B cell (primary cell): Measurements from ENCODE around the gene GFOD2. TPM values are rescaled to one million over a fixed set of nuclear protein-coding genes. Genes with fewer than 3 reads are reported as not detected.

Experiments
- ATAC-seq: fragments of 200-7000 bp; cut with Tn5 transposase; one replicate; pipeline ENCODE4 v1.10.0; 2021; ENCODE audit warnings: low read depth, mild to moderate bottlenecking, moderate number of reproducible peaks, moderate library complexity
- CTCF ChIA-PET: fragments of 350-600 bp; sonication (Branson Sonifier 250); formaldehyde crosslinking; loops from one replicate; lab custom pipeline; 2021; ENCODE audit warnings: antibody characterized with exemption, inconsistent platforms; lab: Charles Lee
- POLR2A ChIA-PET: fragments of 350-600 bp; sonication (Branson Sonifier 250); formaldehyde crosslinking; loops from one replicate; lab custom pipeline; 2021; ENCODE audit warnings: antibody characterized with exemption; lab: Charles Lee
- DNase-seq: peaks from one replicate; pipeline ENCODE4 v3.0.0; 2013
- H2AFZ ChIP-seq: 2 replicates; pipeline ENCODE4 v1.6.1; 2012; ENCODE audit warnings: mild to moderate bottlenecking, low read depth, low read length; ENCODE audit not compliant: insufficient read depth, poor library complexity, severe bottlenecking
- H3K27ac ChIP-seq, 2 donors: 1 replicate in 1 of 2; 2 replicates in 1 of 2; pipeline ENCODE4 v1.5.1; 2012 to 2013; ENCODE audit warnings: low read length in 2 of 2, mild to moderate bottlenecking in 2 of 2, moderate library complexity in 1 of 2
- H3K27me3 ChIP-seq, 4 experiments: fragments of 200-600 bp in 1 of 4; sonication (generic) in 1 of 4; replicated peaks in 1 of 4; 1 replicate in 2 of 4; 2 replicates in 2 of 4; pipeline versions ENCODE4 v1.6.1 to v1.7.0; 2013 to 2016; ENCODE audit warnings: low read length in 3 of 4, mild to moderate bottlenecking in 2 of 4, mixed read lengths in 1 of 4, moderate library complexity in 1 of 4; ENCODE audit not compliant: insufficient read depth in 4 of 4, control insufficient read depth in 3 of 4; ENCODE audit errors: control extremely low read depth in 1 of 4
- H3K36me3 ChIP-seq, 2 experiments: replicated peaks in 1 of 2; 1 replicate in 1 of 2; 2 replicates in 1 of 2; pipeline versions ENCODE4 v1.6.1 to v1.7.1; 2013; ENCODE audit warnings: low read length in 1 of 2; ENCODE audit not compliant: insufficient read depth in 2 of 2, control insufficient read depth in 1 of 2; ENCODE audit errors: control extremely low read depth in 1 of 2, extremely low read depth in 1 of 2
- H3K4me1 ChIP-seq, 2 donors: fragments of 200-600 bp in 1 of 2; sonication (generic) in 1 of 2; 1 replicate in 1 of 2; 2 replicates in 1 of 2; pipeline versions ENCODE4 v1.5.1 to v1.6.1; 2013 to 2017; ENCODE audit warnings: low read length in 2 of 2; ENCODE audit not compliant: control insufficient read depth in 2 of 2, insufficient read depth in 2 of 2
- H3K4me2 ChIP-seq: replicated peaks from 2 replicates; pipeline ENCODE3; 2012; ENCODE audit warnings: mild to moderate bottlenecking, low read depth, low read length; ENCODE audit not compliant: poor library complexity, severe bottlenecking
- H3K4me3 ChIP-seq, 5 experiments: fragments of 200-600 bp in 1 of 5; sonication (generic) in 1 of 5; 1 replicate in 3 of 5; 2 replicates in 2 of 5; pipeline versions ENCODE4 v1.5.1 to v1.7.0; 2011 to 2016; ENCODE audit warnings: low read length in 4 of 5, mild to moderate bottlenecking in 4 of 5, low read depth in 2 of 5, control low read depth in 1 of 5, moderate library complexity in 1 of 5; ENCODE audit not compliant: insufficient read depth in 1 of 5; ENCODE audit errors: control extremely low read depth in 1 of 5, extremely low read depth in 1 of 5
- H3K79me2 ChIP-seq: fragments of 200-600 bp; sonication (generic); one replicate; pipeline ENCODE4 v1.6.0; 2016; ENCODE audit warnings: low read length; ENCODE audit not compliant: control insufficient read depth, insufficient read depth
- H3K9ac ChIP-seq: fragments of 200-600 bp; sonication (generic); 2 replicates; pipeline ENCODE4 v1.6.1; 2017; ENCODE audit warnings: mild to moderate bottlenecking, low read length, moderate library complexity
- H3K9me3 ChIP-seq, 3 donors: one replicate each; pipeline versions ENCODE4 v1.6.1 to v1.7.1; 2013; ENCODE audit warnings: low read length in 2 of 3; ENCODE audit not compliant: control insufficient read depth in 2 of 3, insufficient read depth in 1 of 3; ENCODE audit errors: control extremely low read depth in 1 of 3
- H4K20me1 ChIP-seq: 2 replicates; pipeline ENCODE4 v1.6.0; 2012; ENCODE audit warnings: mild to moderate bottlenecking, low read length; ENCODE audit not compliant: insufficient read depth, control insufficient read depth, poor library complexity, severe bottlenecking
- H3K27ac Mint-ChIP-seq: one replicate; pipeline ENCODE4 v1.8.0; 2021; ENCODE audit warnings: mixed read lengths
- H3K27me3 Mint-ChIP-seq: one replicate; pipeline ENCODE4 v1.8.0; 2021; ENCODE audit warnings: mixed read lengths
- H3K4me1 Mint-ChIP-seq: one replicate; pipeline ENCODE4 v1.8.0; 2021; ENCODE audit warnings: mixed read lengths
- H3K4me3 Mint-ChIP-seq: one replicate; pipeline ENCODE4 v1.8.0; 2021; ENCODE audit warnings: mixed read lengths
- H3K9me3 Mint-ChIP-seq: one replicate; pipeline ENCODE4 v1.8.0; 2022; ENCODE audit warnings: mixed read lengths; ENCODE audit not compliant: insufficient read depth
- EZH2 ChIP-seq: IDR thresholded peaks from 2 replicates; pipeline ENCODE4 v1.6.1; 2012; ENCODE audit warnings: borderline replicate concordance, low read depth, mild to moderate bottlenecking, moderate library complexity, low read length; ENCODE audit not compliant: insufficient read depth, poor library complexity, severe bottlenecking
- WGBS: methylation state at CpG from one replicate; pipeline ENCODE4 v1.1.5; 2013; ENCODE audit warnings: missing lambda C conversion rate; ENCODE audit not compliant: insufficient coverage; 5-methylcytosine and 5-hydroxymethylcytosine counted together
- intact Hi-C: fragments of 100-400 bp; cut with micrococcal nuclease; formaldehyde crosslinking; loops from one replicate; pipeline ENCODE4 v1.10.0; 2022
- polyA plus RNA-seq: library from polyadenylated mRNA; depleted of rRNA; stranded (reverse); fragments of >200 nt; gene quantifications from 2 replicates; pipeline ENCODE4 v1.2.3, GENCODE V29; 2012
- total RNA-seq, 2 donors: library from RNA; stranded (reverse); fragments of 120-200 nt in 1 of 2; gene quantifications; 1 replicate in 1 of 2; 2 replicates in 1 of 2; pipeline versions ENCODE4 v1.2.3 to v1.2.4, GENCODE V29; 2013 to 2022
- TF ChIP-seq, protein P1 (sequence below): fragments of 200-600 bp; IDR thresholded peaks from one replicate; pipeline ENCODE4 v1.8.0; 2022; ENCODE audit warnings: antibody characterized with exemption, mild to moderate bottlenecking

GFOD2 gene
- total and polyA plus RNA-seq, 2 donors (not counting 1 experiment from before 2014, with no cell fraction given), result 11.9 to 18.2 TPM

DNA sequence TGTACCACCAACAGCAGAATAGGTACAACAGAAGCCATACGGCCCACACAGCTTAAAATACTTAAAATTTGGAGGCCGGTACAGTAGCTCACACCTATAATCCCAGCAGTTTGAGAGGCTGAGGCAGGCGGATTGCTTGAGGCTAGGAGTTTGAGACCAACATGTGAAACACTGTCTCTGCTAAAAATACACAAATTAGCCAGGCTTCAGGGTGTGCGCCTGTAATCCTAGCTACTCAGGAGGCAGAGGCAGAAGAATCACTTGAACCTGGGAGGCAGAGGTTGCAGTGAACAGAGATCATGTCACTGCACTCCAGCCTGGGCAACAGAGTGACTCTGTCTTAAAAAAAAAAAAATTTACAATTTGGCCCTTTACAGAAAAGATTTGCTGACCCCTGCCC lies 17.0 kb downstream of the GFOD2 start:
- 100% methylated on average over 4 of the region's 4 CpGs for WGBS
- Histone ChIP-seq H2AFZ (no peak overlapping the region), H3K36me3 (peaks cover 0 to 7% of the 10 kb centered on the region in 2 experiments), H3K79me2 (peaks cover 50% of the 10 kb centered on the region), H3K9me3 (peaks cover 0 to 11% (median 0%) of the 10 kb centered on the region in 3 donors), H3K4me3 (no peak overlapping the region), H3K4me2 (no peak overlapping the region), H3K27ac (no peak overlapping the region), H3K4me1 (no peaks in the 10 kb centered on the region), H3K27me3 (no peaks in the 10 kb centered on the region), H4K20me1 (no peaks in the 10 kb centered on the region), H3K9ac (no peak overlapping the region)
- Mint-ChIP-seq H3K27me3 (no peaks in the 10 kb centered on the region), H3K27ac (no peak overlapping the region), H3K4me3 (no peak overlapping the region), H3K4me1 (peaks cover 2% of the 10 kb centered on the region), H3K9me3 (no peaks in the 10 kb centered on the region)
- CTCF ChIA-PET, result no interaction called here
- intact Hi-C loops, result no loop called here
- ATAC-seq (no peak), DNase-seq (no peak)
- POLR2A ChIA-PET, result no interaction called here
- TF ChIP-seq EZH2, result no peak
- TF ChIP-seq, protein P1, sequence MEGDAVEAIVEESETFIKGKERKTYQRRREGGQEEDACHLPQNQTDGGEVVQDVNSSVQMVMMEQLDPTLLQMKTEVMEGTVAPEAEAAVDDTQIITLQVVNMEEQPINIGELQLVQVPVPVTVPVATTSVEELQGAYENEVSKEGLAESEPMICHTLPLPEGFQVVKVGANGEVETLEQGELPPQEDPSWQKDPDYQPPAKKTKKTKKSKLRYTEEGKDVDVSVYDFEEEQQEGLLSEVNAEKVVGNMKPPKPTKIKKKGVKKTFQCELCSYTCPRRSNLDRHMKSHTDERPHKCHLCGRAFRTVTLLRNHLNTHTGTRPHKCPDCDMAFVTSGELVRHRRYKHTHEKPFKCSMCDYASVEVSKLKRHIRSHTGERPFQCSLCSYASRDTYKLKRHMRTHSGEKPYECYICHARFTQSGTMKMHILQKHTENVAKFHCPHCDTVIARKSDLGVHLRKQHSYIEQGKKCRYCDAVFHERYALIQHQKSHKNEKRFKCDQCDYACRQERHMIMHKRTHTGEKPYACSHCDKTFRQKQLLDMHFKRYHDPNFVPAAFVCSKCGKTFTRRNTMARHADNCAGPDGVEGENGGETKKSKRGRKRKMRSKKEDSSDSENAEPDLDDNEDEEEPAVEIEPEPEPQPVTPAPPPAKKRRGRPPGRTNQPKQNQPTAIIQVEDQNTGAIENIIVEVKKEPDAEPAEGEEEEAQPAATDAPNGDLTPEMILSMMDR, result no peak

DNA sequence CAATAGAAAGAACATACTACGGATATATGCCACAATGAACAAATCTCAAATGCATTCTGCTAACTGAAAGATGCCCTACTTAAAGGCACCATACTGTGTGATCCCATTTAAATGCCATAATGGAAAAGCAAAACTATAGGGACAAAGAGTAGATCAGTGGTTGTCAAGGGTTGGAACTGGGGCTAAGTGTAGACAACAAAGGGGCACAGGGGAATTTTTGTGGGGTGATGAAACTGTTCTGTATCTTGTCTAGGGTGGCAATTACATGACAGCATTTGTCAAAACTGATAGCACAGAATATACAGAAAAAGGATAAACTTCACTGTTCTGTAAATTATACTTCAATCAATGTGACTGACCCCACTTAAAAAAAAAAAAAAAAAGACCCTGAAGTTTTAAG lies 17.7 kb downstream of the GFOD2 start:
- CTCF ChIA-PET, result no interaction called here
- DNase-seq (no peak), ATAC-seq (no peak)
- H3K9ac ChIP-seq, result no peak overlapping the region
- H3K4me3 ChIP-seq, result no peak overlapping the region
- no peak overlapping the region for H2AFZ ChIP-seq
- peaks cover 49% of the 10 kb centered on the region for H3K79me2 ChIP-seq
- H3K27ac ChIP-seq, result no peak overlapping the region
- POLR2A ChIA-PET, result no interaction called here
- Mint-ChIP-seq H3K4me3 (no peak overlapping the region), H3K4me1 (peaks cover 2% of the 10 kb centered on the region), H3K27me3 (no peaks in the 10 kb centered on the region), H3K9me3 (no peaks in the 10 kb centered on the region), H3K27ac (no peak overlapping the region)
- H3K36me3 ChIP-seq, result peaks cover 0 to 7% of the 10 kb centered on the region in 2 experiments
- H3K9me3 ChIP-seq, result peaks cover 0 to 11% (median 0%) of the 10 kb centered on the region in 3 donors
- H4K20me1 ChIP-seq, result no peaks in the 10 kb centered on the region
- TF ChIP-seq, protein P1, result no peak
- no peak for TF ChIP-seq EZH2
- no peak overlapping the region for H3K4me2 ChIP-seq
- WGBS, result no CpG with 5 or more reads among the region's 1 CpG
- intact Hi-C loops, result no loop called here
- no peaks in the 10 kb centered on the region for H3K4me1 ChIP-seq
- no peaks in the 10 kb centered on the region for H3K27me3 ChIP-seq
